HG03108 (cell line): ENCODE measurements around the gene ARHGAP11A.

Experiments
- ATAC-seq: cut with Tn5 transposase; IDR thresholded peaks from one replicate; pipeline ENCODE4 v1.9.1; 2021; ENCODE audit warnings: moderate library complexity; ENCODE audit not compliant: unreplicated experiment

Gene ARHGAP11A

GRCh38 chr15:32683906-32684584 is 68.7 kb downstream of the ARHGAP11A start:
- no peak for ATAC-seq

GRCh38 chr15:32685576-32685975 is 70.3 kb downstream of the ARHGAP11A start:
- no peak for ATAC-seq

DNA sequence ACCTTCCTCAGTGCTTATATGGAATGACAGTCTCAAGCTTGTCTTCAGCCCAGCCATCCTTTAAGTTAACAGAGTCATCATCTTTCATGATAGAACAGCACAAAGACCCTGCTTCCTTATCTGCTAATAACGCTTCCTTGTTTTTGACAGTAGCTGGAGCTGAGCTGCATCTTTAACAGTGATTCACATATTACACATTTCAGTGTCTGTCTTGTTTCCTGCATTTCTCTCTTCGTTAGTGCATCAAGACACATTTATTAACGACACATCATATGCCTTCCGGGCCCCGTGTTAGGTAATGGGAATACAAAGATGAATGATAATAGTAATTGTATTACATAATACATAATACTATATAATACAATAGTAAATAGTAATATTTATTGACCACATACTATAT is 72.3 kb downstream of the ARHGAP11A start:
- no peak for ATAC-seq

- ATAC-seq, result no peak
Measured at GRCh38 chr15:32688151-32688639, 72.9 kb downstream of the ARHGAP11A start.
